Measurements from ENCODE around the gene SLC25A39. TPM values are rescaled to one million over a fixed set of nuclear protein-coding genes. Genes with fewer than 3 reads are reported as not detected.

SLC25A39 gene
- total and polyA plus RNA-seq, 2 donors (not counting 3 experiments of a cell fraction or from before 2014, with no cell fraction given) = 88.5 to 151 TPM

DNA sequence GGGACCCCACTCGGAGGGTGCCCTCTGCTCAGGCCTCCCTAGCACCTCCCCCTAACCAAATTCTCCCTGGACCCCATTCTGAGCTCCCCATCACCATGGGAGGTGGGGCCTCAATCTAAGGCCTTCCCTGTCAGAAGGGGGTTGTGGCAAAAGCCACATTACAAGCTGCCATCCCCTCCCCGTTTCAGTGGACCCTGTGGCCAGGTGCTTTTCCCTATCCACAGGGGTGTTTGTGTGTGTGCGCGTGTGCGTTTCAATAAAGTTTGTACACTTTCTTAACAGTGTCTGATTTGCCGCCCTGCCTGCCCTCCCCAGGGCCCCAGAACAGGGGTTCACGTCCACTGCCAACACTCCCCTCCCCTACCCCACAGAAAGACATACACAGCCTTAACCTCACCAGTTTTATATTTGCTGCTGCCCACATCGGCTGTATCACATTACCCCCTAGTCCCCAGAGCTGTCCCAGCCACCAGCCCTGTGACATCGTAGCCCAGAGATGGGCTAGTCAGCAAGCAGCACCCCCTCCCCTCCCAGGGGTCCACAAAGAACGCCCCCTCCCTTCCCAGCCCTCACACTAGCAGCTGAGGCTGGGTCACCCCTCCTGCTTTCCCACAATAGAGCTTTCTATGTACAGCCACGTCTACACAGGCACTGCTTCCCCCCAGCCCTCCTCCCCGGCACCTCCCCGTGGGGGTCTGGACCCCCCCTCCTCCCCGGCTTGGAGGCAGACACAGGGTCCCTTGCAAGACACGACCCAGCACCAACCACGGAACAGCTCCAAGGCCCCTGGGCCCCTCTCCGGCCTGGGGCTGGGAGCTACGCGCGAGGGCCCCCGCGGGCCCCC lies 28.4 kb upstream of the SLC25A39 start:
- no peak for TF ChIP-seq EZH2 (IDR thresholded peaks at IDR 0.05; ENCODE audit: borderline replicate concordance, low read depth, low read length, severe bottlenecking)
- no peak for TF ChIP-seq FOS (IDR thresholded peaks at IDR 0.05; ENCODE audit: borderline replicate concordance, insufficient read depth, low read length)
- no peak for TF ChIP-seq POLR2AphosphoS5 (IDR thresholded peaks at IDR 0.05; ENCODE audit: insufficient read depth, low read depth, low read length)
- no peaks in the 10 kb centered on the region for H3K9me3 ChIP-seq (replicated peaks; ENCODE audit: control insufficient read depth, insufficient read depth, low read length)
- POLR2A ChIA-PET = no interaction called here
- H3K4me2 ChIP-seq (ENCODE audit: insufficient read depth, low read length) = no peak overlapping the region
- no peaks in the 10 kb centered on the region for H3K9me1 ChIP-seq (replicated peaks; ENCODE audit: control insufficient read depth, extremely low read depth, insufficient read depth, low read length)
- no peaks in the 10 kb centered on the region for H3K27me3 ChIP-seq (ENCODE audit: control insufficient read depth in 2 of 2, insufficient read depth in 2 of 2, low read length in 2 of 2)
- H3K27ac ChIP-seq (ENCODE audit: insufficient read depth, low read depth, low read length) = no peak overlapping the region
- H4K20me1 ChIP-seq (replicated peaks; ENCODE audit: control insufficient read depth, extremely low read depth, insufficient read depth, low read length) = no peaks in the 10 kb centered on the region
- dilution Hi-C loops (cut with MboI; ENCODE audit: extremely low pct_ligation_motif_present, low sequenced_read_pairs) (no loop called here), intact Hi-C loops (cut with micrococcal nuclease) (no loop called here)
- no peak overlapping the region for H3K9ac ChIP-seq (replicated peaks; ENCODE audit: extremely low read depth, insufficient read depth, low read length)
- no peaks in the 10 kb centered on the region for H3K4me1 ChIP-seq (ENCODE audit: control insufficient read depth, extremely low read depth, insufficient read depth, low read length)
- FAIRE-seq (no peak), DNase-seq (ENCODE audit: low read depth, low spot score) (no peak)
- peaks cover 6 to 41% of the 10 kb centered on the region in 2 experiments for H3K36me3 ChIP-seq (ENCODE audit: control insufficient read depth in 2 of 2, extremely low read depth in 1 of 2, insufficient read depth in 2 of 2, low read length in 2 of 2)
- H3K4me3 ChIP-seq (replicated peaks in 1 of 3; ENCODE audit: insufficient read depth in 1 of 3, low read depth in 1 of 3, low read length in 3 of 3) = no peak overlapping the region
- no peak overlapping the region for H2AFZ ChIP-seq (ENCODE audit: low read depth, low read length)
- BruUV-seq (replicated peaks) = no TSS peak
- H3K79me2 ChIP-seq (ENCODE audit: control insufficient read depth, insufficient read depth, low read length) = no peaks in the 10 kb centered on the region
- CTCF ChIA-PET = interaction anchor here (0.6 to 3.1 kb wide), 10 partner anchors 8 to 204 kb away, joined by 3 to 12 read pairs (median 4); partner anchors contain the start of genes FAM171A2 and GRN

DNA sequence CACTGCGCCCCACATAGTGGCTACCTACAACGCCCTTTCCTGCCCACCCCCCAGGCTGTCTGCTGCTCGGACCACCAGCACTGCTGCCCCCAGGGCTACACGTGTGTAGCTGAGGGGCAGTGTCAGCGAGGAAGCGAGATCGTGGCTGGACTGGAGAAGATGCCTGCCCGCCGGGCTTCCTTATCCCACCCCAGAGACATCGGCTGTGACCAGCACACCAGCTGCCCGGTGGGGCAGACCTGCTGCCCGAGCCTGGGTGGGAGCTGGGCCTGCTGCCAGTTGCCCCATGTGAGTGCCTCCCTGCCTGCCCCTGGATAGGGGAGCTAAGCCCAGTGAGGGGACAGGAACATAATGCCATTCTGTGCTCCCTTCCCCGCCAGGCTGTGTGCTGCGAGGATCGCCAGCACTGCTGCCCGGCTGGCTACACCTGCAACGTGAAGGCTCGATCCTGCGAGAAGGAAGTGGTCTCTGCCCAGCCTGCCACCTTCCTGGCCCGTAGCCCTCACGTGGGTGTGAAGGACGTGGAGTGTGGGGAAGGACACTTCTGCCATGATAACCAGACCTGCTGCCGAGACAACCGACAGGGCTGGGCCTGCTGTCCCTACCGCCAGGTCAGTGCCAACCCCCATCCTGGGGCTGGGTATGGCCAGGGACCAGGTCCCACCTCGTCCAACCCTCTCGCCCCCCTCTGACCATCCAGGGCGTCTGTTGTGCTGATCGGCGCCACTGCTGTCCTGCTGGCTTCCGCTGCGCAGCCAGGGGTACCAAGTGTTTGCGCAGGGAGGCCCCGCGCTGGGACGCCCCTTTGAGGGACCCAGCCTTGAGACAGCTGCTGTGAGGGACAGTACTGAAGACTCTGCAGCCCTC lies 27.6 kb upstream of the SLC25A39 start:
- TSS peak; percentile 55 for BruUV-seq (replicated peaks)
- POLR2A ChIA-PET = no interaction called here
- TF ChIP-seq FOS (IDR thresholded peaks at IDR 0.05; ENCODE audit: borderline replicate concordance, insufficient read depth, low read length) (no peak), MYC (IDR thresholded peaks at IDR 0.05; ENCODE audit: low read depth, low read length) (no peak), POLR2A (IDR thresholded peaks at IDR 0.05; ENCODE audit: low read depth, low read length) (no peak), EZH2 (IDR thresholded peaks at IDR 0.05; ENCODE audit: borderline replicate concordance, low read depth, low read length, severe bottlenecking) (no peak), JUN (IDR thresholded peaks at IDR 0.05; ENCODE audit: borderline replicate concordance, insufficient read depth, insufficient read length, low read depth) (no peak), POLR2AphosphoS5 (IDR thresholded peaks at IDR 0.05; ENCODE audit: insufficient read depth, low read depth, low read length) (no peak), GATA2 (IDR thresholded peaks at IDR 0.05; ENCODE audit: insufficient read depth, insufficient read length, low read depth, low read length) (no peak)
- TF ChIP-seq, protein P1, sequence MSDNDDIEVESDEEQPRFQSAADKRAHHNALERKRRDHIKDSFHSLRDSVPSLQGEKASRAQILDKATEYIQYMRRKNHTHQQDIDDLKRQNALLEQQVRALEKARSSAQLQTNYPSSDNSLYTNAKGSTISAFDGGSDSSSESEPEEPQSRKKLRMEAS (IDR thresholded peaks at IDR 0.05; ENCODE audit: insufficient read depth, insufficient read length) = no peak
- TF ChIP-seq, protein P2, sequence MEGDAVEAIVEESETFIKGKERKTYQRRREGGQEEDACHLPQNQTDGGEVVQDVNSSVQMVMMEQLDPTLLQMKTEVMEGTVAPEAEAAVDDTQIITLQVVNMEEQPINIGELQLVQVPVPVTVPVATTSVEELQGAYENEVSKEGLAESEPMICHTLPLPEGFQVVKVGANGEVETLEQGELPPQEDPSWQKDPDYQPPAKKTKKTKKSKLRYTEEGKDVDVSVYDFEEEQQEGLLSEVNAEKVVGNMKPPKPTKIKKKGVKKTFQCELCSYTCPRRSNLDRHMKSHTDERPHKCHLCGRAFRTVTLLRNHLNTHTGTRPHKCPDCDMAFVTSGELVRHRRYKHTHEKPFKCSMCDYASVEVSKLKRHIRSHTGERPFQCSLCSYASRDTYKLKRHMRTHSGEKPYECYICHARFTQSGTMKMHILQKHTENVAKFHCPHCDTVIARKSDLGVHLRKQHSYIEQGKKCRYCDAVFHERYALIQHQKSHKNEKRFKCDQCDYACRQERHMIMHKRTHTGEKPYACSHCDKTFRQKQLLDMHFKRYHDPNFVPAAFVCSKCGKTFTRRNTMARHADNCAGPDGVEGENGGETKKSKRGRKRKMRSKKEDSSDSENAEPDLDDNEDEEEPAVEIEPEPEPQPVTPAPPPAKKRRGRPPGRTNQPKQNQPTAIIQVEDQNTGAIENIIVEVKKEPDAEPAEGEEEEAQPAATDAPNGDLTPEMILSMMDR (IDR thresholded peaks at IDR 0.05; ENCODE audit: extremely low read depth in 1 of 2, insufficient read depth in 1 of 2, low read depth in 1 of 2, low read length in 2 of 2) = no peak
- H3K4me1 ChIP-seq (ENCODE audit: control insufficient read depth, extremely low read depth, insufficient read depth, low read length) = no peaks in the 10 kb centered on the region
- intact Hi-C loops (cut with micrococcal nuclease) = no loop called here
- FAIRE-seq (no peak), DNase-seq (ENCODE audit: low read depth, low spot score) (no peak)
- H3K79me2 ChIP-seq (ENCODE audit: control insufficient read depth, insufficient read depth, low read length) = no peaks in the 10 kb centered on the region
- no peaks in the 10 kb centered on the region for H3K9me3 ChIP-seq (replicated peaks; ENCODE audit: control insufficient read depth, insufficient read depth, low read length)
- no peaks in the 10 kb centered on the region for H3K9me1 ChIP-seq (replicated peaks; ENCODE audit: control insufficient read depth, extremely low read depth, insufficient read depth, low read length)
- no peak overlapping the region for H3K9ac ChIP-seq (replicated peaks; ENCODE audit: extremely low read depth, insufficient read depth, low read length)
- H3K4me2 ChIP-seq (ENCODE audit: insufficient read depth, low read length) = no peak overlapping the region
- peaks cover 6 to 41% of the 10 kb centered on the region in 2 experiments for H3K36me3 ChIP-seq (ENCODE audit: control insufficient read depth in 2 of 2, extremely low read depth in 1 of 2, insufficient read depth in 2 of 2, low read length in 2 of 2)
- no peaks in the 10 kb centered on the region for H3K27me3 ChIP-seq (ENCODE audit: control insufficient read depth in 2 of 2, insufficient read depth in 2 of 2, low read length in 2 of 2)
- no peak overlapping the region for H3K27ac ChIP-seq (ENCODE audit: insufficient read depth, low read depth, low read length)
- dilution Hi-C loops (cut with MboI; ENCODE audit: extremely low pct_ligation_motif_present, low sequenced_read_pairs) = no loop called here
- no peaks in the 10 kb centered on the region for H4K20me1 ChIP-seq (replicated peaks; ENCODE audit: control insufficient read depth, extremely low read depth, insufficient read depth, low read length)
- CTCF ChIA-PET = interaction anchor here (0.6 to 3.5 kb wide), 6 partner anchors 11 to 203 kb away, joined by 3 to 39 read pairs (median 4); partner anchors contain the start of gene FAM171A2
- no peak overlapping the region for H3K4me3 ChIP-seq (replicated peaks in 1 of 3; ENCODE audit: insufficient read depth in 1 of 3, low read depth in 1 of 3, low read length in 3 of 3)
- H2AFZ ChIP-seq (ENCODE audit: low read depth, low read length) = no peak overlapping the region
